OCI-LY7 (cell line): ENCODE results near the gene RAB11FIP4. TPM values are rescaled to one million over a fixed set of nuclear protein-coding genes. Genes with fewer than 3 reads are reported as not detected.

ENCODE experiments used
- BruUV-seq: library from RNA; stranded (reverse); fragments of 400-500 nt; replicated peaks from 2 replicates; lab custom pipeline; 2021; lab: Mats Ljungman, UMichigan
- CTCF ChIA-PET: fragments of 300-600 bp; sonication (Branson Sonifier 250); formaldehyde crosslinking; loops from one replicate; lab custom pipeline; 2022; ENCODE audit warnings: antibody characterized with exemption; ENCODE audit not compliant: unreplicated experiment; lab: Charles Lee
- POLR2A ChIA-PET: fragments of 300-600 bp; sonication (Branson Sonifier 250); formaldehyde crosslinking; loops from one replicate; lab custom pipeline; 2022; ENCODE audit warnings: antibody characterized with exemption; lab: Charles Lee
- DNase-seq: peaks from one replicate; pipeline ENCODE4 v3.0.0-alpha.2; 2015; ENCODE audit warnings: low spot score
- H2AFZ ChIP-seq: fragments of 200-600 bp; sonication (generic), shearing (Covaris generic); 2 replicates; pipeline ENCODE4 v1.6.1; 2014; ENCODE audit warnings: mild to moderate bottlenecking, antibody characterized with exemption, low read length, moderate library complexity
- H3K27ac ChIP-seq: fragments of 200-600 bp; sonication (generic); 2 replicates; pipeline ENCODE4 v1.5.1; 2014; ENCODE audit warnings: mixed run types, low read depth, mild to moderate bottlenecking, moderate library complexity, low read length, inconsistent platforms; ENCODE audit not compliant: poor library complexity, severe bottlenecking
- H3K36me3 ChIP-seq: fragments of 200-600 bp; sonication (generic); 2 replicates; pipeline ENCODE4 v1.6.1; 2014; ENCODE audit warnings: mild to moderate bottlenecking, antibody characterized with exemption, low read length, moderate library complexity, mixed read lengths; ENCODE audit not compliant: insufficient read depth
- H3K4me1 ChIP-seq: fragments of 200-600 bp; sonication (generic); 2 replicates; pipeline ENCODE4 v1.5.1; 2014; ENCODE audit warnings: mild to moderate bottlenecking, low read length; ENCODE audit not compliant: insufficient read depth, poor library complexity, severe bottlenecking
- H3K4me2 ChIP-seq: fragments of 200-600 bp; sonication (generic); 2 replicates; pipeline ENCODE4 v1.6.1; 2014; ENCODE audit warnings: mild to moderate bottlenecking, low read length
- H3K4me3 ChIP-seq: fragments of 200-600 bp; sonication (generic); 2 replicates; pipeline ENCODE4 v1.5.1; 2014; ENCODE audit warnings: mild to moderate bottlenecking, low read depth, low read length; ENCODE audit not compliant: poor library complexity, severe bottlenecking
- H3K79me2 ChIP-seq: fragments of 200-600 bp; sonication (generic); 2 replicates; pipeline ENCODE4 v1.6.1; 2016; ENCODE audit warnings: low read depth, mild to moderate bottlenecking, low read length, moderate library complexity, mixed read lengths; ENCODE audit not compliant: insufficient read depth
- H3K9me2 ChIP-seq: fragments of 200-600 bp; sonication (generic); 2 replicates; pipeline ENCODE4 v1.6.1; 2016; ENCODE audit warnings: mild to moderate bottlenecking, low read length, mixed read lengths; ENCODE audit not compliant: insufficient read depth
- H3K9me3 ChIP-seq: fragments of 200-600 bp; sonication (generic); 2 replicates; pipeline ENCODE4 v1.6.1; 2014; ENCODE audit warnings: mild to moderate bottlenecking, mixed run types, low read length, mixed read lengths
- H4K20me1 ChIP-seq: fragments of 200-600 bp; sonication (generic); 2 replicates; pipeline ENCODE4 v1.6.1; 2014; ENCODE audit warnings: mild to moderate bottlenecking, antibody characterized with exemption, low read length, moderate library complexity, mixed read lengths; ENCODE audit not compliant: insufficient read depth
- CTCF ChIP-seq: fragments of 200-600 bp; sonication (generic); conservative IDR thresholded peaks from 2 replicates; pipeline ENCODE4 v1.5.1; 2014; ENCODE audit warnings: mild to moderate bottlenecking, antibody characterized with exemption, low read length, moderate library complexity, mixed read lengths
- EZH2phosphoT487 ChIP-seq: fragments of 200-600 bp; sonication (generic); IDR thresholded peaks from 2 replicates; pipeline ENCODE4 v1.6.1; 2018; ENCODE audit warnings: low read depth, borderline replicate concordance, mild to moderate bottlenecking, mixed run types, antibody characterized with exemption, low read length, moderate library complexity, mixed read lengths
- intact Hi-C: fragments of 100-400 bp; cut with micrococcal nuclease; formaldehyde crosslinking; loops from one replicate; pipeline ENCODE4 v1.10.0; 2022; ENCODE audit not compliant: unreplicated experiment
- total RNA-seq, 2 experiments: library from RNA; depleted of rRNA in 1 of 2; stranded (reverse); fragments of >200 nt in 1 of 2; shearing (Covaris generic) in 1 of 2; gene quantifications; 2 replicates each; pipeline ENCODE4 v1.2.3, GENCODE V29; 2014 to 2022

The RAB11FIP4 gene
- total RNA-seq, 2 experiments from 2014 or later = 5.8 to 15.0 TPM

- Histone ChIP-seq H3K4me3 (no peak overlapping the region), H3K79me2 (no peaks in the 10 kb centered on the region), H3K9me3 (no peaks in the 10 kb centered on the region), H3K36me3 (no peaks in the 10 kb centered on the region), H4K20me1 (no peaks in the 10 kb centered on the region), H3K27ac (no peak overlapping the region), H3K4me1 (no peaks in the 10 kb centered on the region), H3K4me2 (no peak overlapping the region), H2AFZ (no peak overlapping the region), H3K9me2 (no peaks in the 10 kb centered on the region)
- DNase-seq = no peak
- TF ChIP-seq EZH2phosphoT487 = no peak
- no peak for TF ChIP-seq CTCF
- intact Hi-C loops = no loop called here
- ChIA-PET CTCF (no interaction called here), POLR2A (no interaction called here)
- BruUV-seq = no TSS peak
Observed at GRCh38 chr17:31444026-31444425, 52.6 kb downstream of the RAB11FIP4 start.

- H3K79me2 ChIP-seq = no peaks in the 10 kb centered on the region
- no peak for DNase-seq
- H3K9me3 ChIP-seq = no peaks in the 10 kb centered on the region
- H3K4me1 ChIP-seq = no peaks in the 10 kb centered on the region
- CTCF ChIA-PET = no interaction called here
- H3K36me3 ChIP-seq = no peaks in the 10 kb centered on the region
- H2AFZ ChIP-seq = no peak overlapping the region
- TF ChIP-seq CTCF (0 out of 2 replicates have a peak, but pooled peaks have one; percentile 23), EZH2phosphoT487 (no peak)
- BruUV-seq = no TSS peak
- no peaks in the 10 kb centered on the region for H3K9me2 ChIP-seq
- no peak overlapping the region for H3K27ac ChIP-seq
- intact Hi-C loops = no loop called here
- POLR2A ChIA-PET = interaction anchor here (0.8 kb wide), 1 partner anchor 17 kb away, joined by 4 read pairs; no protein-coding TSS in a partner anchor
- no peak overlapping the region for H3K4me2 ChIP-seq
- no peak overlapping the region for H3K4me3 ChIP-seq
- H4K20me1 ChIP-seq = no peaks in the 10 kb centered on the region
Observed at GRCh38 chr17:31446195-31446967, 54.9 kb downstream of the RAB11FIP4 start.

- no peaks in the 10 kb centered on the region for H3K36me3 ChIP-seq
- no peak overlapping the region for H2AFZ ChIP-seq
- no peak overlapping the region for H3K4me2 ChIP-seq
- BruUV-seq = no TSS peak
- POLR2A ChIA-PET = no interaction called here
- no peak for DNase-seq
- CTCF ChIA-PET = no interaction called here
- H3K9me2 ChIP-seq = no peaks in the 10 kb centered on the region
- intact Hi-C loops = no loop called here
- no peaks in the 10 kb centered on the region for H3K9me3 ChIP-seq
- H3K79me2 ChIP-seq = no peaks in the 10 kb centered on the region
- no peak overlapping the region for H3K4me3 ChIP-seq
- TF ChIP-seq EZH2phosphoT487 (no peak), CTCF (no peak)
- H3K4me1 ChIP-seq = no peaks in the 10 kb centered on the region
- no peak overlapping the region for H3K27ac ChIP-seq
- no peaks in the 10 kb centered on the region for H4K20me1 ChIP-seq
Observed at GRCh38 chr17:31448467-31449077, 57.1 kb downstream of the RAB11FIP4 start.
